CD14-positive monocyte (primary cell): ENCODE results near the gene BFSP2. TPM values are rescaled to one million over a fixed set of nuclear protein-coding genes. Genes with fewer than 3 reads are reported as not detected.

Experiments
- DNase-seq, 3 donors: peaks; one replicate each; pipeline ENCODE4 v3.0.0-alpha.2; 2011 to 2022
- H2AFZ ChIP-seq: 2 replicates; pipeline ENCODE4 v1.6.0; 2012; ENCODE audit warnings: mild to moderate bottlenecking, low read depth, low read length, inconsistent platforms; ENCODE audit not compliant: insufficient read depth, poor library complexity, severe bottlenecking
- H3K27ac ChIP-seq, 2 donors: 1 replicate in 1 of 2; 2 replicates in 1 of 2; pipeline ENCODE4 v1.5.1; 2012 to 2013; ENCODE audit warnings: low read length in 2 of 2, control low read depth in 1 of 2, inconsistent platforms in 1 of 2, low read depth in 1 of 2, mild to moderate bottlenecking in 1 of 2
- H3K27me3 ChIP-seq, 2 donors: one replicate each; pipeline versions ENCODE4 v1.6.0 to v1.6.1; 2011 to 2013; ENCODE audit warnings: low read length in 2 of 2; ENCODE audit not compliant: control insufficient read depth in 2 of 2, insufficient read depth in 2 of 2
- H3K36me3 ChIP-seq, 2 donors: replicated peaks in 1 of 2; 1 replicate in 1 of 2; 2 replicates in 1 of 2; pipeline versions ENCODE4 v1.5.1 to v1.6.1; 2012 to 2013; ENCODE audit warnings: low read length in 2 of 2, control low read depth in 1 of 2, inconsistent platforms in 1 of 2, mild to moderate bottlenecking in 1 of 2; ENCODE audit not compliant: insufficient read depth in 2 of 2, control insufficient read depth in 1 of 2
- H3K4me1 ChIP-seq, 2 donors: 1 replicate in 1 of 2; 2 replicates in 1 of 2; pipeline versions ENCODE4 v1.5.1 to v1.6.1; 2012 to 2013; ENCODE audit warnings: low read length in 2 of 2, control low read depth in 1 of 2, inconsistent platforms in 1 of 2, mild to moderate bottlenecking in 1 of 2, moderate library complexity in 1 of 2; ENCODE audit not compliant: insufficient read depth in 2 of 2, control insufficient read depth in 1 of 2
- H3K4me2 ChIP-seq: replicated peaks from 2 replicates; pipeline ENCODE3; 2012; ENCODE audit warnings: low read length, moderate library complexity, mild to moderate bottlenecking; ENCODE audit not compliant: poor library complexity, severe bottlenecking; ENCODE audit errors: extremely low read depth
- H3K4me3 ChIP-seq, 3 experiments: fragments of 200-600 bp in 1 of 3; sonication (generic) in 1 of 3; replicated peaks in 1 of 3; 1 replicate in 2 of 3; 2 replicates in 1 of 3; pipeline ENCODE4 v1.5.1; 2011 to 2013; ENCODE audit warnings: low read length in 3 of 3, mild to moderate bottlenecking in 3 of 3, control low read depth in 2 of 3, low read depth in 2 of 3, inconsistent platforms in 1 of 3, moderate library complexity in 1 of 3
- H3K79me2 ChIP-seq: 2 replicates; pipeline ENCODE4 v1.6.0; 2012; ENCODE audit warnings: mild to moderate bottlenecking, control low read depth, inconsistent platforms, low read length, moderate library complexity; ENCODE audit not compliant: insufficient read depth
- H3K9ac ChIP-seq: 2 replicates; pipeline ENCODE4 v1.6.0; 2017; ENCODE audit warnings: low read length, mild to moderate bottlenecking; ENCODE audit not compliant: insufficient read depth, poor library complexity, severe bottlenecking
- H3K9me3 ChIP-seq, 2 donors: replicated peaks in 1 of 2; 1 replicate in 1 of 2; 2 replicates in 1 of 2; pipeline versions ENCODE4 v1.5.1 to v1.6.1; 2012 to 2013; ENCODE audit warnings: low read length in 2 of 2, control low read depth in 1 of 2; ENCODE audit not compliant: control insufficient read depth in 1 of 2, insufficient read depth in 1 of 2
- H4K20me1 ChIP-seq: 2 replicates; pipeline ENCODE4 v1.6.0; 2012; ENCODE audit warnings: mild to moderate bottlenecking, low read length, control low read depth, moderate library complexity; ENCODE audit not compliant: insufficient read depth
- H3K27ac Mint-ChIP-seq, 7 donors: one replicate each; pipeline ENCODE4 v1.8.0; 2020; ENCODE audit warnings: mild to moderate bottlenecking in 7 of 7, mixed read lengths in 7 of 7, moderate library complexity in 6 of 7, inconsistent platforms in 2 of 7
- H3K27me3 Mint-ChIP-seq, 3 donors: one replicate each; pipeline ENCODE4 v1.8.0; 2021 to 2022; ENCODE audit warnings: low read depth in 3 of 3, mild to moderate bottlenecking in 3 of 3, mixed read lengths in 3 of 3, moderate library complexity in 3 of 3, inconsistent platforms in 1 of 3
- H3K36me3 Mint-ChIP-seq, 2 donors: one replicate each; pipeline ENCODE4 v1.8.0; 2020; ENCODE audit warnings: mixed read lengths in 2 of 2, inconsistent platforms in 1 of 2, mild to moderate bottlenecking in 1 of 2
- H3K4me1 Mint-ChIP-seq: one replicate; pipeline ENCODE4 v1.8.0; 2020; ENCODE audit warnings: mild to moderate bottlenecking, mixed read lengths
- H3K4me3 Mint-ChIP-seq, 2 donors: one replicate each; pipeline ENCODE4 v1.8.0; 2020; ENCODE audit warnings: mild to moderate bottlenecking in 2 of 2, mixed read lengths in 2 of 2, moderate library complexity in 1 of 2
- H3K9me3 Mint-ChIP-seq, 7 donors: one replicate each; pipeline ENCODE4 v1.8.0; 2020 to 2022; ENCODE audit warnings: mixed read lengths in 7 of 7, mild to moderate bottlenecking in 6 of 7, moderate library complexity in 6 of 7, inconsistent platforms in 2 of 7
- WGBS: methylation state at CpG from one replicate; pipeline ENCODE4 v1.1.5; 2013; ENCODE audit warnings: missing lambda C conversion rate; ENCODE audit not compliant: insufficient coverage; 5-methylcytosine and 5-hydroxymethylcytosine counted together
- intact Hi-C, 2 donors: fragments of 100-400 bp; cut with micrococcal nuclease; formaldehyde crosslinking; loops; one replicate each; pipeline versions ENCODE4 v1.15.0 to v1.15.1; 2023
- polyA plus RNA-seq, 3 donors: library from polyadenylated mRNA; depleted of rRNA in 1 of 3; unstranded in 2 of 3; stranded (reverse) in 1 of 3; fragments of 300-500 nt in 2 of 3; fragments of >200 nt in 1 of 3; fragmentation: Illumina TruSeq in 2 of 3; gene quantifications; 1 replicate in 2 of 3; 2 replicates in 1 of 3; pipeline ENCODE4 v1.2.3, GENCODE V29; 2012 to 2021
- TF ChIP-seq, protein P1 (sequence below): fragments of 200-600 bp; IDR thresholded peaks from one replicate; pipeline ENCODE4 v1.8.0; 2022; ENCODE audit warnings: antibody characterized with exemption, mild to moderate bottlenecking

The BFSP2 gene
- polyA plus RNA-seq, 3 donors, result not detected

DNA sequence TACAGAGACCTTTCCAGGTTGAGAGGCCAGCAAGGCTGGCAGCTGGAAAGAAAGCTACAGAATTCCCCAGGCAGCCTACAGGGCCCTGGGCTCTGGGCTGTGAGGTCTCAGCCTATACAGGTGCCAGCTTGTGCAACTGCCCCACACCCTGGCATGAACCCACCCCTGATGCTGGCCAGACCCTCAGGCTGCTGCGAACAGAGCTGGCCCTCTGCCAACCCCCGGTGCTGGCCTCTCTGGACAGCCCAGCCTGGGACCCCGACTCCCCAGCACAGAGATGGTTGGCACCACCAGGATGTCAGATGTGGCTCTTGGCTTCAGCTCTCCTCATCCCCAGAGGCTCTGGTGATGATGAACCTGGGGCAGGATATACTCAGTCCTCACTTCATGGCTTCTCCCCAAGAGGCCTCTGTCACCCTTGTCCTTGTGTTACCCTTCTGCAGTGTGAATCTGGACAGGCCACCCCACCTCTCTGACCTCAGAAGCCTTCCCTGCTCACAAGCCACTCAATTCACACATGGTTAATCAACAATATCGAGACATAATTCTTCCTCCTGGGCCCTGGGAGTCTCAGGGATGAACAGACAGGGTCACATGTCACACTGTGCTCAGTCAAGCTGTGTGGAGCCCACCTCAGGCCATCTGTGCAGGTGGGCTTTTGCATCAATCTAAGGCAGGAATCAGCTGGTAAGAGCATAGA, 11.0 kb upstream of the BFSP2 start:
- no peaks in the 10 kb centered on the region for H4K20me1 ChIP-seq
- H3K9me3 ChIP-seq, result peaks cover 0 to under 1% of the 10 kb centered on the region in 2 donors
- Mint-ChIP-seq H3K27ac (no peak overlapping the region), H3K4me3 (no peak overlapping the region), H3K9me3 (peaks cover 0 to under 1% (median 0%) of the 10 kb centered on the region in 7 donors), H3K4me1 (peaks cover 3% of the 10 kb centered on the region), H3K27me3 (peaks cover 0 to 10% (median 4%) of the 10 kb centered on the region in 3 donors), H3K36me3 (no peaks in the 10 kb centered on the region)
- H3K4me1 ChIP-seq, result no peaks in the 10 kb centered on the region
- H3K79me2 ChIP-seq, result no peaks in the 10 kb centered on the region
- DNase-seq, result no peak
- no peaks in the 10 kb centered on the region for H3K36me3 ChIP-seq
- H3K9ac ChIP-seq, result no peak overlapping the region
- WGBS, result 88% methylated on average over 4 of the region's 4 CpGs
- intact Hi-C loops, result no loop called here
- TF ChIP-seq, protein P1, sequence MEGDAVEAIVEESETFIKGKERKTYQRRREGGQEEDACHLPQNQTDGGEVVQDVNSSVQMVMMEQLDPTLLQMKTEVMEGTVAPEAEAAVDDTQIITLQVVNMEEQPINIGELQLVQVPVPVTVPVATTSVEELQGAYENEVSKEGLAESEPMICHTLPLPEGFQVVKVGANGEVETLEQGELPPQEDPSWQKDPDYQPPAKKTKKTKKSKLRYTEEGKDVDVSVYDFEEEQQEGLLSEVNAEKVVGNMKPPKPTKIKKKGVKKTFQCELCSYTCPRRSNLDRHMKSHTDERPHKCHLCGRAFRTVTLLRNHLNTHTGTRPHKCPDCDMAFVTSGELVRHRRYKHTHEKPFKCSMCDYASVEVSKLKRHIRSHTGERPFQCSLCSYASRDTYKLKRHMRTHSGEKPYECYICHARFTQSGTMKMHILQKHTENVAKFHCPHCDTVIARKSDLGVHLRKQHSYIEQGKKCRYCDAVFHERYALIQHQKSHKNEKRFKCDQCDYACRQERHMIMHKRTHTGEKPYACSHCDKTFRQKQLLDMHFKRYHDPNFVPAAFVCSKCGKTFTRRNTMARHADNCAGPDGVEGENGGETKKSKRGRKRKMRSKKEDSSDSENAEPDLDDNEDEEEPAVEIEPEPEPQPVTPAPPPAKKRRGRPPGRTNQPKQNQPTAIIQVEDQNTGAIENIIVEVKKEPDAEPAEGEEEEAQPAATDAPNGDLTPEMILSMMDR, result no peak
- no peak overlapping the region for H3K4me2 ChIP-seq
- H3K27ac ChIP-seq, result no peak overlapping the region
- no peak overlapping the region for H2AFZ ChIP-seq
- no peaks in the 10 kb centered on the region for H3K27me3 ChIP-seq
- no peak overlapping the region for H3K4me3 ChIP-seq

DNA sequence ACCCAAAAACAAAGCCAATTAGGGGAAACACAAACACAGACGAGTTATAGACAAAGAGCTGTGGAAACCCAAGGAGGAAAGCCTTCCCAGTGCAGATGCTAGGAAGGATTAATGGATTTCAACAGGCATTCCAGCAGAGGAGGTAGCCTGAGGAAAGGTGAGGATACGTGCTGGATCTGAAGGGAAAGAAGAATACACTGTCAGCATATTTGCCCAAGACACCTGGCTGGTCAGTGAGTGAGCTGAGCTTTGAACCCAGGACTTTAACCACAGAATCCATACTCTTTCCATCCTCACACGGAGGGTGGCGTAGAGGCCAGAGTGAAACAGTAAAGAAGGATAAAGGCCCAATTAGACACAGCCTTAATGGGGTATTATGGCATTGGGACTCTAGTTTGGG, 9.1 kb upstream of the BFSP2 start:
- no CpG with 5 or more reads among the region's 4 CpGs for WGBS
- H3K4me1 Mint-ChIP-seq, result peaks cover 3% of the 10 kb centered on the region

More for the DNA sequence above, 9.1 kb upstream of the BFSP2 start:
- Histone ChIP-seq H3K9me3 (peaks cover 0 to 4% of the 10 kb centered on the region in 2 donors), H3K27ac (no peak overlapping the region), H4K20me1 (no peaks in the 10 kb centered on the region), H3K9ac (no peak overlapping the region), H3K4me1 (no peaks in the 10 kb centered on the region), H2AFZ (no peak overlapping the region), H3K27me3 (no peaks in the 10 kb centered on the region), H3K4me2 (no peak overlapping the region), H3K79me2 (no peaks in the 10 kb centered on the region), H3K36me3 (no peaks in the 10 kb centered on the region), H3K4me3 (no peak overlapping the region)
- Mint-ChIP-seq H3K27me3 (peaks cover 0 to 4% (median 3%) of the 10 kb centered on the region in 3 donors), H3K36me3 (no peaks in the 10 kb centered on the region), H3K27ac (no peak overlapping the region), H3K4me3 (no peak overlapping the region), H3K9me3 (peaks cover 0 to 4% (median 0%) of the 10 kb centered on the region in 7 donors)
- intact Hi-C loops, result no loop called here
- TF ChIP-seq, protein P1, result no peak
- no peak for DNase-seq
